ENCODE measurements around the gene SYAP1.

DNA sequence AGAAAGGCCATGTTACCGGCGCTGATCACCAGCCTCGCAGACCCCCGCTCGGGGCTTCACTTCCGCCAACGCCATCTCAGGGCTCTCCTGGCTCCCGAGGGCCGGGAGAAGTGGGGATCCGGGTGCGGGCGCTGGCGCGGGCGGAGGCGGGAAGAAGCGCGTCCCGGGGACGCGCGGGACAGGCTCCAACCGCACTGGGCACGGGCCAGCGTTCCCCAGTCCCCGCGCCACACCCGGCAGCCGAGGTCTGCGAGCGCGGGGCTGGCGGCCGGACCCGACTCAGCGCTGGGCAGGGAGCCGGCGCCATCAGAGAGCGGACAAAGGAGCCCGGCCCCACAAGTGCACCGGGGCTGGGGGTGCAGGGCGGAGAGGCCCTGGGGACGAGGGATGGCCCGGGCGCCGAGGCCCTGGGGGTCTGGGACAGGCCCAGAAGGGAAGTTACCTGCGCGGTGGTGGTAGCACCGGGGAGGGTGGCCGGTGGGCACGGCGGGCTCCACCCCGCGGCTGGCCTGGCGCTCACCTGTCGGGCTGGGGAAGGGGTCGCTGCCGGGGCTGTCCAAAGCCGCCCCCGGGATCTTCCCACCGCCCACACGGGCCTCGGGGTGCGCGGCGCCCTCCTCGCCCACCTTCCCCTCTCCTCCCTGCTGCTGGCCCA is 7.4 kb upstream of the SYAP1 start:
- TF ChIP-seq RCOR1 (conservative IDR thresholded peaks at IDR 0.05; ENCODE audit: low read depth, low read length) (no peak), MXI1 (IDR thresholded peaks at IDR 0.05; ENCODE audit: low read depth, low read length) (no peak), LARP7 (IDR thresholded peaks at IDR 0.05) (peak; percentile 43; the same call in 1 of the 2 replicates), JUND (IDR thresholded peaks at IDR 0.05; ENCODE audit: low read depth, low read length) (no peak), CTCF (IDR thresholded peaks at IDR 0.05 in 2 of 3, conservative IDR thresholded peaks at IDR 0.05 in 1 of 3; ENCODE audit: control insufficient read depth in 2 of 3, extremely low read depth in 1 of 3, insufficient read depth in 1 of 3, low read depth in 3 of 3, low read length in 3 of 3) (no peak), CBX5 (IDR thresholded peaks at IDR 0.05; ENCODE audit: low read depth) (no peak)
- TF ChIP-seq, protein P1, sequence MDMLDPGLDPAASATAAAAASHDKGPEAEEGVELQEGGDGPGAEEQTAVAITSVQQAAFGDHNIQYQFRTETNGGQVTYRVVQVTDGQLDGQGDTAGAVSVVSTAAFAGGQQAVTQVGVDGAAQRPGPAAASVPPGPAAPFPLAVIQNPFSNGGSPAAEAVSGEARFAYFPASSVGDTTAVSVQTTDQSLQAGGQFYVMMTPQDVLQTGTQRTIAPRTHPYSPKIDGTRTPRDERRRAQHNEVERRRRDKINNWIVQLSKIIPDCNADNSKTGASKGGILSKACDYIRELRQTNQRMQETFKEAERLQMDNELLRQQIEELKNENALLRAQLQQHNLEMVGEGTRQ (IDR thresholded peaks at IDR 0.05; ENCODE audit: borderline replicate concordance, low read depth, low read length), result no peak
